GM21723 (cell line): Measurements from ENCODE around the gene RAD51B.

Source experiments
- ATAC-seq: cut with Tn5 transposase; IDR thresholded peaks from one replicate; pipeline ENCODE4 v1.9.1; 2021; ENCODE audit warnings: mild to moderate bottlenecking, moderate library complexity; ENCODE audit not compliant: unreplicated experiment

RAD51B gene

DNA sequence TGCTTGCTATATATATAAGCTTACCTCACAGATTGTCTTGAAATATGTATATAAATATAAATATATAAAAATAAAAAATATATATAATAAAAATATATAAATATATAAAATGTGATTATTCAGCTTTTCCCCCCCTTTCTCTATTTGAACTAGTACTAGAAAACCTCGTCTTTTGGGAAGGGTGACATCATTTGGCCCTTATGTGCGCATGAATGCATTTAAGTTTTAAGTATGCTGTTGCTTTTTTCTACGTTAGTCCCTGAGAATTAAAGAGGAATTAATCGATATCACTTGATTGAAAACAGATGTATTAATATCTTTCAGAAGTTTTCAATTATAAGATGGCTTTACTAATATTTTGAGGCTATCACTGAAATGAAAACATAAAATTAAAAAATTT is 69.9 kb downstream of the RAD51B start:
- ATAC-seq, result no peak

- no peak for ATAC-seq
Observed at GRCh38 chr14:67892466-67893100, 73.0 kb downstream of the RAD51B start.

GRCh38 chr14:67900231-67900630 is 80.7 kb downstream of the RAD51B start:
- no peak for ATAC-seq

GRCh38 chr14:67908052-67908754 is 88.6 kb downstream of the RAD51B start:
- no peak for ATAC-seq

- no peak for ATAC-seq
Observed at GRCh38 chr14:67911562-67911961, 92.0 kb downstream of the RAD51B start.

GRCh38 chr14:67916430-67916829 is 96.9 kb downstream of the RAD51B start:
- ATAC-seq, result no peak

DNA sequence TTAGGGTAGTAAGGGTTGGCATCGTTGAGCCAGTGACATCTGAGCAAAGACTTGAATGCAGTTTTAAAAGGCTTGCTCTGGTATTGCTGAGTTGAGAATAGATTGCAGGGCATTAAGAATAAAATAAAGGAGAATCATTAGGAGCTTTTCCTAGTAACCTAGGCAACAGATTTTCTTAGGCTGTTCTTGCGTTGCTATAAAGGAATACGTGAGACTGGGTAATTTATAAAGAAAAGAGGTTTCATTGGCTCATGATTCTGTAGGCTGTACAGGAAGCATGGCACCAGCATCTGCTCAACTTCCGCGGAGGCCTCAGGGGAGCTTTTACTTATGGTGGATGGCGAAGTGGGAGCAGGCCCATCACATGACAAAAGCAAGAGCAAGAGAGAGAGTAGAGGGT is 97.4 kb downstream of the RAD51B start:
- ATAC-seq, result no peak

- no peak for ATAC-seq
Observed at GRCh38 chr14:67918838-67919237, 99.3 kb downstream of the RAD51B start.

- no peak for ATAC-seq
Observed at GRCh38 chr14:67919259-67920032, 99.9 kb downstream of the RAD51B start.

DNA sequence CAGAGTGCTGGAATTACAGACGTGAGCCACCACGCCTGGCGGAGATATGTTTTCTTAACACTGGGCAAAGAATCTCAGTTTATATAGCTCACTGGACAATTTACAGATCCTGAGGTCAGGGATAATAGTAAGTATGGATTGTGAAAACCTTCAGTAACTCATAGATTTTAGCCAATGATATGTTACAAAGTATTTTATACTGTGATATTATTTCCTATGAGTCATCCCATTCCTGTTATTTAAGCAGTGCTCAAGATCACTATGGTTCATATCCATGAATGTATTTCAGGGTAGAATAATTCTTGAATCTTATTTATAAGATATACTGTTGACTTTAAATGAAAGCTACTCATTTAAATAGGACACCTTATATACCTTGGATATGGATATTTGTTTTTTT is 107.2 kb downstream of the RAD51B start:
- no peak for ATAC-seq

DNA sequence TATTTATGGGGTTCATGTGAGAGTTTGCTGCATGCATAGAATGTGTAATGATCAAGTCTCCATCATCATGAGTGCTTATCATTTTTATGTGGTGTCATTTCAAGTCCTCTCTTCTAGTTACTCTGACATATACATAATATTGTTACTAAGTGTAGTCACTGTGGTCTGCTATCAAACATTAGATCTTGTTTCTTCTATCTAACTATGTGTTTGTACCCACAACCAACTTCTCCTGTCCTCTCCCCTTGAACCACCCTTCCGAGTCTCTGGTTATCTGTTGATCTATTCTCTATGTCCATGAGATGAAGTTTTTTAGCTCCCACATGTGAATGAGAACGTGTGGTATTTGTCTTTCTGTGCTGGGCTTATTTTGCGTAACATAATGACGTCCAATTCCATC is 107.7 kb downstream of the RAD51B start:
- no peak for ATAC-seq

GRCh38 chr14:67928375-67928774 is 108.8 kb downstream of the RAD51B start:
- ATAC-seq, result no peak

DNA sequence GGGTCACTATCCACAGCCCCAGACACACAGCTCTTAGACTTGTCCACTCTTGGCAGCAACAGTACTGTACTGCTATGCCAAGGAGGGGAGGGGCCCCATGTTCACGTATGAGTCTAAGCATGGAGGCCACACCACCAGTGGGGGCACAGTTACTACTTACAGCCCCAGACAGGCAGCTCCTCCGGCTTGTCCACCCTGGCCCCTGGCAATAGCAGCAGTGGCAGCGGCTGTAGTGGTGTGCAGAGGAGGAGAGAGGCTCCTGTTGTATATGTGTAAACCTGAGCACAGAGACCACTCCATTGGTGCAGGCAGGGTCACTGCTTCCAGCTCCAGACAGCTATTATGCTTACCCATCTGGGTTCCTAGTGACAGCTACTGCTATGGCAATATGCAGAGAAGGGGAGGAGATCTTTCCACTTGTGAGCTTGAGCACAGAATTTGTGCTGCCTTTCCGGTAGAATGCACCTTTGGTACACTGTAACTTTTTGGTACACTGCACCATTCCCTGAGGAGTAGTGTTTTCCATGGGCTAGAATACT is 113.2 kb downstream of the RAD51B start:
- no peak for ATAC-seq

DNA sequence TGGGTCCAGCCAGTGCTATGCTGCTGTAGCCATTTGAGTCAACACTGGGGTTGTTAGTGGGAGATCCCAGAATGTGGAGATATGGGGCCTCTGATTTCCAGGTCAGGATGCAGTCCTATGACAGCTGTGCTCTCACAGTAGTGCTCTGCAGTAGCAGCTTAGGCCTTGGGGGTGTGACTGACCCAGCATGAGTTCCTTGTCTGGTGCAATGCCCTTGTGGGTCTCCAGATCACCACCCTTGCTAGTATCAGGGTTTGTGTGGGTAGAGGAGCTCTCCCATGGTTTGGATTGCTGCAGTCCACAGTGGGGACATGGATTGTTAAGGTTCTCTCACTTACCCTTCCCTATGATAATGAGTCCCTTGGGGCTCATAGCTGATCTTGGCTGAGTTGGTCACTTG is 113.7 kb downstream of the RAD51B start:
- ATAC-seq, result no peak

DNA sequence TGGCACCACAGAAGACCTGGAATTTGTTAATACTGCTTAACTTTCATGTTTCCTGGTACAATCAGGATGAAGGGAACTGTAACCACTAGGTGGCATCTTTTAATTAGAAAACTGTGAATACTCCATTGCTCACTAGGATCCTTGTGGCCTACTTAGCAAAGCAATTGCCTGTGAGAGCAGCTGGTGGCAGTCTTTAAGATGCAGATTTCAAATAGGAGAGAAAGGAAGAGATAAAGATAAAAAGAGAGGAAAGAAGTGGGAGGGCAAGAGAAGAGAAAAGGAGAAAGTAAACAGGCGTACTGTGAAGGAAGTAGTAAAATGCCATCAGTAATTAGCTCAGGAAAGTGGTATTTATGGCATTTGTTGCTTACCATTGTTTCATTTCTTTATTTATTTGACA is 114.5 kb downstream of the RAD51B start:
- no peak for ATAC-seq

- no peak for ATAC-seq
Observed at GRCh38 chr14:67934862-67935261, 115.3 kb downstream of the RAD51B start.

DNA sequence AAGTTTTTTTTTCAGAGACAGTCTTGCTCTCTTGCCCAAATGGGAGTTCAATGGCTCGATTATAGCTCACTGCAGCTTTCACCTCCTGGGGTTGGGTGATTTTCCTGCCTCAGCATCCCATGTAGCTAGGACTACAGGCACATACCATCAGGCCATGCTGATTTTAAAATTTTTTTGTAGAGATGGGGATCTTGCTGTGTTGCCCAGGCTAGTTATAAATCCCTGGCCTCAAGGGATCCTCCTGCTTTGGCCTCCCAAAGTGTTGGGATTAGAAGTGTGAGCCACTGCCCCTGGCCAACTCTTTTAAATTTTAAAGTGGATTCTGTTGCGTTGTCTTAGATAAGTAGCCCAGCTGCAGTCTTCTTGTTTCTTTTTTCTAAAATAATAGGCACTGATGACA is 115.8 kb downstream of the RAD51B start:
- no peak for ATAC-seq

- ATAC-seq, result no peak
Observed at GRCh38 chr14:67938071-67938470, 118.5 kb downstream of the RAD51B start.

- ATAC-seq, result no peak
Observed at GRCh38 chr14:67940486-67941455, 121.2 kb downstream of the RAD51B start.

GRCh38 chr14:67941456-67942018 is 122.0 kb downstream of the RAD51B start:
- no peak for ATAC-seq
